DMS153 (cell line): ENCODE measurements around the gene GREB1L.
A peak's percentile ranks its signal among the peaks of the same experiment; 100 is the strongest.
"Not testable (repeated sequence)": the region's sequence is repeated elsewhere in the genome, so short reads cannot be mapped to it uniquely, and the experiment has no call there.

Source experiments
- DNase-seq: peaks from one replicate; lab custom pipeline; 2025; lab: John Stamatoyannopoulos, UW

The GREB1L gene

DNA sequence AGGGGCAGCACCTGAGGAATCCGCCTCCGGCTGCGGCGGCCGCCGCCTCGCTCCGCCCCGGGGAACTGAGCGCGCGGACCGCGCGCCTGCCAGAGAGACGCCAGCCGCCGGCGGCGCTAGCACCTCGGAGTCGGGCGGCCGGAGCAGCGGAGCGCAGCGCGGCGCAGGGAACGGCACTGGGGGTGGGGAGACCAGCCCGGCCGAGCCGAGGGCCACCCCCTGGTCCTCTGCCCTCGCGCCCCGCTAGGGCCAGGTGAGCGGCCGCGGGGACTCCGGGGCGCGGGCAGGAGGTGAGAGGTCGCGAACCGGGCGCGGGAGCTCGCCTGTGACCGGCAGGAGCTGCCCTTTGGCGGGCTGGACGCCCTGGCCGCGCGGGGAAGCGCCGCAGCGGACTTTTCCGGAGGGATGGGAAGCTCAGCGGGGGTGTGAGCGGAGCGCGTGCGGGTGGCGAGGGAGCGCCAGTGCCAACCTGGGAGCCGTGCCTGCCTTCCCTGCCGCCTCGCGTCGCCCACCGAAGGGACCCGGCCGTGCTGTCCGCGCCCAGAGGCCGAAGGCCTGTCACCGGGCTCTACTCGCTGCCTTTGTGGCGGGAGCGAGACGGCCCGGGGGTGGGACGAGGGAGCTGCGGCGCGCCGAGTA lies at the start of gene GREB1L:
GREB1L (plus strand) TSS at position 92 of the 639 bp plus-strand sequence. CDS start 141,287 bp downstream, outside the sequence.
- DNase-seq = no peak

DNA sequence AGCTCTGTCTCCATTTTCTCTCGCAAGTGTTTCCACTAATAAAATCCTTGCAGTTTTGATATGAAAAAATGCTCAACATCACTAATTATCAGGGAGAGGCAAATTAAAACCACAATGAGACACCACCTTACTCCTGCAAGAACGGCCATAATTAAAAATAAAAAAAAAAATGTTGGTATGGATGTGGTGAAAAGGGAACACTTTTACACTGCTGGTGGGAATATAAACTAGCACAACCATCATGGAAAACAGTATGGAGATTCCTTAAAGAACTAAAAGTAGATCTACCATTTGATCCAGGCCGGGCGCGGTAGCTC lies 49.8 kb upstream of the GREB1L start:
- no peak for DNase-seq

DNA sequence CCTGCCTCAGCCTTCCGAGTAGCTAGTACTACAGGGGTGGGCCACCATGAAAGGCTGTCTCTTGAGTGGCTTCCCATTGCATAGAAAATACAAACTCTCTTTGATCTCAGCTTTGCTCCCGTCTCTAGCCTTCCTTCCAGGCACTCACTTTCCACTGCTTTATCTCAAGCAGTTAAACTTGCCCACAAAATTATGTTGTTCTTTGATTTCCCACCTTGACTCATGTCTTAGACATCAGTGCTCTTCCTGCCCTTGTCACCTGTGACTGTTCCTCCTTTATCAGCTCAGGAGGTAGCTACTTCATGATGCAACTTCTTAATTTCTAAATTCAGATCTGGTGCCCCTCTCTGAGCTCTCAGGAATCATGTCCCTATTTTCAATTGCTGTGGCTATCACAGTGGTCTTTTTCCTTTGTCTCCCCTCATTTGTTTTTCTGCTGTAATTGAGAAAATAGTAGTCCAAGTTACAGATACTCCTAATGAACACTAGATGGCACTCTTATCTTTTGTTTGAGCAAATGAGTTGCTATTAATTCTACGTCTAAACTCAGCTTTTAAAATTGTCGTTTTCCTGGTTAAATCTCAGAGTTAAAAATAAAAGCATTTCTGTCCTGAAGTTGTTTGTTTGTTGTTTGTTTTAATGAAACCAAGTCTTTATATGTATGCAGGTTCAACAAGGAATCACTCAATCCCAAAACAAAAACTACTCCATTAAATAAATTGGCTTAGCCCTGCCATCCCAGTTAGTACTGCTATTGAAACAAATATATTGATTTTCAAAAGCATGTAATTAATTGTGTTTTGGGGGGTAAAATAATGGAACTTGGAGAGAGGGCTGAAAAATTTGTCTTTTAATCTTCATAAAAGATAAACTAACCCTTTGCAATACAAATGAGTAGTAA lies 46.9 kb upstream of the GREB1L start:
- DNase-seq = peak; percentile 39

DNA sequence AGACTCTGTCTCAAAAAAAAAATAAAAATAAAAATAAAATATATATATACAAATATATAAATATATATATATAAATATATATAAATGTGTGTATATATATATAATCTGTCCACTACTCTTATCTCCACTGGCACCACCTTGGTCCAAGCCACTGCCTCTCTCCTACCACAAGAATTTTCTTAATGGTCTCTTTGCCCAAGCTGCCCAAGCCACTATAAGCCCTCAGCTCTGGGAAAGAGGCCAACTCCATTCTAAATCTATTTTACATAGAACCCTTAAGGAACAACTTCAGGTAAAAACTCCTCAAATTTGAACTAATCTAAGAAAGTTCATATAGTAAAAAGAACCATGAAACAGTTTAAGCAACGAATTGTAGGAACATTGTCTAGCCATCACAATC lies 45.6 kb upstream of the GREB1L start:
- no peak for DNase-seq

DNA sequence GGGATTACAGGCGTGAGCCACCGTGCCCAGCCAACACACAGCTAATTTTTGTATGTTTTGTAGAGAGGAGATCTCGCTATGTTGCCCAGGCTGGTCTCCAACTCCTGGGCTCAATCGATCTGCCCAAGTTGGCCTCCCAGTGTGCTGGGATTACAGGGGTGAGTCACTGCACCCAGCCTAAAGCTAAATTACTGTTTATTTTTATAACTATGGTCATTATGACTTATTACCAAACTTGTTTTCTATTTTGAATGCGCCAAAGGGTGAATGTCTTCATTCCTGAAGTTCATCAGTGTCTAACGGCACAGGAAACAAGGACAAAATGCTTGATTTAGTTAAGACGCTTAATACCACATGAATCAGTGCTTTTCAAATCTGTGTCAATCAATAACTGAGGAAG lies 38.9 kb upstream of the GREB1L start:
- no peak for DNase-seq

DNA sequence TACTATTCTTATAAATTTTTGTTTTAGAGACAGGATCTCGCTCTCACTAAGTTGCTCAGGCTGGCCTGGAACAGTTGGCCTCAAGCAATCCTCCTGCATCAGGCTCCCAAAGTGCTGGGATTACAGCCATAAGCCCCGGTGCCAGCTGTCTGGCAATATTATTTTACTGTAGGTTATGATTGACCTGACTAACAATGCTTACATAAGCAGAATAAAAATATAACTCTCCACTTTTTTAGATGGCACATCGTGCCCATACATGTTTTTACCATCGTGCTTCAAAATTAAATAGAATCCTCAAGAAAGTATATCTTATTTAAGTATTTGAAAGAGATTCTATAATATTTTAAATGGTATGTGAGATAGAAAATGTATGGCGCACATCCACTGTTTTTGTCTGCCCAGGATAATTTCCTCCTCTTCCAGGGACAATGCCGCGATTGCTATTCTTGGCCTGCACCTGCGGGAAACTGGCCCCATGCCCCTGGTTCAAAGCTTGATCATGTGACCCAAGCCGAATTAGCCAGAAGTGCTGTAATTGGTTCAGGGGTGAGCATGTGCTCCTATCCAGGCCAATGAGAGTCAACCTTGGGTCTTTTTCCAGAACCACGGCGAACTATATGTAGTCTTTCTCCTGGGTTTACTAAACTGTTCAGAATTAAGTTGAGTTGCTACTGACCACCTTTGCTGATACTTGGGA lies 38.3 kb upstream of the GREB1L start:
- DNase-seq = no peak

DNA sequence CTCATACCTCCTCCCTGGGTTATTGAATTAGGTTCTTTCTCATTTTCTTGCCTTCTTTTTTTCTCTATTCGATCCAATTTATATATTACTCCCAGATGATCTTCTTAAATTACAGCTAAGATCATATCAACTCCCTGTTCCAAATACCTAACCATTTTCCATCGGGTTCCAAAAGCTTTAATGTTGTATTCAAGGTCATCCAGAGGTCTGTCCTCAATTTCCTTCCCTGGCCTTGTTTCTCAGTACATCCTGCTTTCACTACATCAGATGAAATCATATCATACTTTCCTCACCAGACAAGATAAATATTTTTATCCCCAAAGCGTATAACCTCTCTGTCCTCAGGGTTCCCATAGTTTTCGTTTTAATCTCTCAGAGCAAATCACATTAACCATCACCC lies 36.3 kb upstream of the GREB1L start:
- no peak for DNase-seq

DNA sequence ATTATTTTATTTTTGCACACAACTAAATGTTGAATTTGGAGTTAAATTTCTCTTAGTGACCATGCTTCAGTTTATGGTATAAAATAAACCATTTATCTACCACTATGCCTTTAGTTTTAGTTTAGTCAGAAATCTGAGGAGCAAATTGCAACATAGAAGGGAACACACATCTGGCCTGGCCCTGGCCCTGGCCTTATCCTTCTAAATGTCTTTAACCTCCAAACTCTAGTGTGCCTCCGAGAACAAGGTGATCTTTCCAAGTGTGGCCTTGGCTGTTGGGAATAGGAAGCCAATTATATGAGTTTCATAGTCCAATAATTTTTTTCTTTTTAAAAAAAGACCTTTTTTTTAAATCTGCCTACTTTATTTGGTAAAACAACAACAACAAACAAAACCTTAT lies 31.8 kb upstream of the GREB1L start:
- no peak for DNase-seq

DNA sequence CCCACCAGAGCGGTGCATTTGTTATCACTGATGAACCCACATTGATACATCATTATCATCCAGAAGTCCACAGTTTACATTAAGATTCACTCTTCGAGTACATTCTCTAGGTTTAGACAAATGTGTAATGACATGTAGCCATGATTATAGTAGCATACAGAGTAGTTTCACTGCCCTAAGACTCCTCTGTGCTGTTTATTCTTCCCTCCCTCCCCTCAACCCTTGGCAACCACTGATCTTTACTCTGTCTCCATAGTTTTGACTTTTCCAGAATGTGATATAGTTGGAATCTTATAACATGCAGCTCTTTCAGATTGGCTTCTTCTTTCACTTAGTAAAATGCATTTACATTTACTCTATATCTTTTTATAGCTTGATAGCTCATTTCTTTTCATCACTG lies 31.2 kb upstream of the GREB1L start:
- no peak for DNase-seq

DNA sequence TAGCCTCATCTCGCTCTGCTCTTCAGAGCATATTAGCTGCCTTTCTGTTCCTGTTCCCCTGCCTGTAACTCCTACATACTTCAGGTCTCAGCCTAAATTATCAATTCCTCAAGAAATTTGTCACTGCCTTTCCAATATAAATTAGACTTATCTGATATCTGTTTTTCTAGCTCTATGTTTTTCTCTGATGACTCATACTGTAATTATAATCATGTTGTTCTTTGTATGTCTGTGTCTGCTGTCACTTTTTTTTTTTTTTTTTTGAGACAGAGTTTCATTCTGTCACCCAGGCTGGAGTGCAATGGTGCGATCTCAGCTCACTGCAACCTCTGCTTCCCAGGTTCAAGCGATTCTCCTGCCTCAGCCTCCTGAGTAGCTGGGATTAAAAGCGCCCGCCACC lies 27.6 kb upstream of the GREB1L start:
- DNase-seq = not testable (repeated sequence)

DNA sequence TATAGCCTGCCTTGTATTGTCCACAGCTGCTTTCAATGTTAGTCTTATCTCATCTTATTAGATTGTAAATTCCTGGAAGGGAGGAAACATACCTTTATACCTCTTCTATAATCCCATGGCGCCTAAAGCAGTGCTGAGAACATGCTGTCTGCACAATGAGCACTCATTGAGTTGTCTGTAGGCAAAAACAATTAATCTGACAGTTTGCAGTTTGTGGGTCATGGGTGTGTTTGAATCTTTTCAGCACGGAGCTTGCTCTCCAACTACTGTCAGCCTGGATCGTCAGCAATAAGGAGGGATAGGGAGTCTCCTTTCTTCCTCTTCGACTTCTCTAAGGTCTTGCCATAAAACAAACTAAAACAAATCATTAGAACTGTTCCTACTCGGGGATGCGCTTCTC lies 26.5 kb upstream of the GREB1L start:
- DNase-seq = no peak

DNA sequence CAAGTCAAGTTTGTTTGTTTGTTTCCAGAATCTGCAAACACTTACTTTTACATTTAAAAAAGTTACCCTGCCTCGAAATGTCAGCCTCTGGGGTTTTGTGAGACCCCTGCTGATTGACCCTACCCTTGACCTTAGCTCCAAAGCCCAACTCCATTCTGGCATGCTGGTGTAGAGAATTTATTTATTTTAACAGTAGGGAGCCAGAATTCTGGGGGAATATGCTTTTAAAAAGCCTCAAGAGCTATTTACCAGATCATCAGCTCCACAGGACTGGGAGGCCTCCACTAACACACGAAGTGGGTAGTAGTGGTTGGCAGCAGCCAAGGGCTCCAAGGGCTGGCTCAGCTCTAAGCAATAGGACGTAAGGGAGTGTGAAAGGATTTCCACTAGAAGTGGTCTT lies 23.2 kb upstream of the GREB1L start:
- no peak for DNase-seq

DNA sequence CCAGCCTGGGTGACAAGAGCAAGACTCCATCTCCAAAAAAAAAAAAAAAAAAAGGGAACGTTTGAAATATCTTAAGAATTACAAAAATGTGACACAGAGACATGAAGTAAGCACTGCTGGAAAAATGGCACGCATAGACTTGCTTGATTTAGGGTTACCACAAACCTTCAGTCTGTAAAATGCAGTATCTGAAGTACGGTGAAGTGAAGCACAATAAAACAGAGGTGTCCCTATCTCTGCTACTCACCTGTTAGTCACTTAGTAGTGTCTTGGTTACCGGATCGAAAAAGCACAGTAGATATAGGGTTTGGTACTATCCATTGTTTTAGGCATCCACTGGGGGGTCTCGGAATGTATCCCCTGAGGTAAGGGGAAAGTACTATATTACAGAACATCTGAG lies 11.6 kb upstream of the GREB1L start:
- no peak for DNase-seq

DNA sequence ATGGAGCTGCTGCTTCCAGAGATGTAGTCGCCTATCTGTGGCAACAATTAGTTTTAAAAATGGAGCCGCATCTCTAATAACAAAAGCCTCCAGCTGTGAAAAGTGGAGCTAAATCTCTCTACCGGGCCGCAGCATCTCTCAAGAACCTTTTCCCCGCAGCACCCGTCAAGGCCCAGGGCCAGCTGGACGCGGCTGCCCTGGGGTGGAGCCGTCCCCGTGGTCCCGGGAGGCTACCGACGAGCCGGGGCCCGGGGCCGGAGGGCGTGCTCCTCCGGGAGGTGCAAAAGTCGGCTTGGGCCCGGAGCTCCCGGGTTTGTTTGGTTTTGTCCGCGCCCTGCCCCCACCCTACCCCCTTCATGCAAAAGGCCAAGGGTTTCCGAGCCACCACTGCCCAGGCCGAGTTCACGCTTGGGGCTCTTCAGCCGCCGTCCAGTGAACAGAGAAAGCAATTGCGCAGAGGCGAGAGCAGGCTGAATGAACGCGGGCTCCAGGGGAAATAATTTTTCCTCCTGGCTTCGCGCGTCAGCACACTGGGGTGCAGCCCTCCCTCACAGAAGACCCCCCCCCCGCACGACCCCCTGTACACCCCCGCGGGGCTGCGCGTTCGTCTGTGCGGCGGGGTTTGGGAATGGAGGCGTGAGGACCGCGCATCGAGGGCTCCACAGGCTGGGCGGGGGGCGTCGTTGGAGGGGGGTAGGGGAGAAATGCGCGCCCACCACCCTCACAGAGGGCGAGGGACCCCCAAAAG lies 557 bp upstream of the GREB1L start:
- no peak for DNase-seq

DNA sequence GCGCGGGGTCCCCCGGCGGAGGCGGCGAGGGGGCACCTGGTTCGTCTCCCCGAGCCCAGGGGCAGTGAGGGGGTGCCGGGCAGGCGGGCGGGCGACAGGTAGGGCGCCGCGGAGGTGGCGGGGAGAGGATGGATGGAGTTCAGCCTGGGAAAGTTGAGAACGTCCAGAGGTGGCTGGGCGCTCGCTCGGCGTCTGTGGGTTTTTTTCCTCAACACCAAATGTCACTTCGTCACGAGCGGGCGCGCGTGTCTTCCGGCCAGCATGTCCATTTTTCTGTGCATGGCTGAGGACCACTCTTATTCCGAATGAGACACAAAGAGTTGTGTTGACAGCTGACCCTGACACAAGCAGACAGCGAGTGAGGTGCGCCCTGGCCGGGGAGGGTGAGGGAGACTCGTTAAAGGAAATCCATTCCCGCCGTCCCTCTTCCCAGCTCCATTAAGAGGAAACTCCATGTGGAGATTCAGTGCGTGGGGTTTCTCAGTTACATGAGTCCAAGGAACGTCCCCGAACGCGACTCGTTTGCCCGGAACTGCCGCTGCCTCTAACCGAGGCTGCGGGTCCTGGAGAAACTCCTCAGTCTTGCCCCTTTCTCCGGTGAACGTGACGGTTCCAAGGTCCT lies 859 bp downstream of the GREB1L start:
- DNase-seq = no peak

DNA sequence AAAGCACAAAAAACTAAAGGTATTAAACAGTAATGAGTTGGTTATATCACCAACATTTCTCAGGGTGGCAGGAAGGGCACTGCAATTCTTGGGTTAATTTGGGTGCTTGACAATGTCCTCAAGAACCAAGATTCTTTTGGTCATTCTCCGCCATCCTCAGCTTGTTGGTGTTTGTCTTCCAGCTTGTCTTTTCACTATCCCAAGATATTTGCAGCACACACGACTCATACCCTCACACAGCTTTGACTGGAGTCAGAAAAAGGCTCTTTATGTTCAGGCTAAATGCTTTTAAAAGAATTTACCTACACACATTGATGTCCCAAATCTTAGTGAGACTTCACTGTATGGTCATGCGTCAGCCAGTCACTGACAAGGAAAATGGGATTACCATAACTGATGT lies 12.5 kb downstream of the GREB1L start:
- DNase-seq = no peak

DNA sequence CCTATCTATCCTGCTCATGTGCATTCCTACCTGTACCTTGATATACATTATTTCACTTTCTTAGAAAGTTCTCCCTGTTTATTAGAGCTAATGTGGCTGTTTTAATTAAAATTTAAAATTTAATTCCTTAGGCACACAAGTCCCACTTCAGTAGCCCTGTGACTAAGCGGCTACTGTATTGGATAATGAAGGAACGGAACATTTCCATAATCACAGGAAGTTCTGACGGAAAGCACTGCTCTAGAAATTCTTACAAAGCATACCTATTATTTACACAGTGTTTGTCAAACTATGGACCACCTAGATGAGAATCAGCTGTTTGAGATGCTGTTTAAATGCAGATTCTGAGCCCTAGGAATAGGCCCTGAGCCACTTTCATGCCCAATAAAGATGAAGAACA lies 13.2 kb downstream of the GREB1L start:
- DNase-seq = no peak

DNA sequence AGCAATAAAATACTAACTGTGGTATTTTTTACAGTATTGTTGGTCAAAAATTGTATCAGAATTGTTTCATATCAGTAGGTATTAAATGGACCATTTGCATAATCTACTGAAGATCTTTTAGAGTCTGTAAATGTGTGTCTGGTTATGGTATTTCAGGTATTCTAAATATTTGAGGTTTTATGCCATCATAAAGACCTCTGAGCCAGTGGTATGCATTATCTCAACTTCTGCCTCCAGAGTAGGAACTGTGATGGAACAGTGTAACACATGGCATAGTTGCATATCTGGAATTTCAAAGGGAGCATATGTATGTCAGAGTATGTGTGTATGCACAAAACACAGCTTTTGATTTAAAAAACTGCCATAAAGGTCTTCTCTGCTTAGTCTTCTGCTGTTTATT lies 15.4 kb downstream of the GREB1L start:
- no peak for DNase-seq

DNA sequence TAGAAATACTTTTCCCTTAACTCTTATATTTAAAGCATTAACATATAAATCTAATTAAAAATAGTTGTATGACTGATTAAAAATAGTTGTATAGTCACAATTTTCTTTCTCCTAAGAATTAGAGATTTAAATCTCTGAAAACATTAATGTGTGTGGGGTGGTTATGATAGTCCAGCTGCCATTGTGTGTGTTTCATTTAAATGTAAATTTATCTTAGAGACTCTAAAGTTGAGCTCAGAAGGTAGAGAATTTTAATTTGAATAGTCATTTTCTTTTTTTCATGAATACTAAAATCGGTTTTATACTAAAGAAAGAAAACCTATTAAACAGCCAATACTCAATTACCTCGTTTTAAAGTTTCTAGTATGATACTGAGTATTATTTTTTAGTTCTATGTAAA lies 18.6 kb downstream of the GREB1L start:
- DNase-seq = no peak

DNA sequence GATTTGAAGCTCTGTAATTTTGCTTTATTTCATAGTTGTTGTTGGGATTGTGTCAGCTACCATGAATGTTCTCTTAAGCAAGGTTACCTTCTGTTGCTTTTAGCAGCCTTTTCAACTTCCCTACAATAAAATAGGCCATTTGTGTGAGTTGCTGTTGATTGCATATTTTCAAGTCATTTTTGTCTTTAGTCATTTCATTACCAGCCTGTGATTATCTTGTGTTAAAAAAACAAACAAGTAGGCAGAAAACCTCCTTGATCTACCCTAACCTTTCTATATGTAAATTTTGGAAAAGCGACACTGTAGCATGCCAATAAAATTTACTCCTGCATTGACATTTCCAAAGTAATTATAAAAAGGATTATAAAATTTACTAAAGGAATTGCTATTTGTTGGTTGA lies 19.3 kb downstream of the GREB1L start:
- DNase-seq = no peak

DNA sequence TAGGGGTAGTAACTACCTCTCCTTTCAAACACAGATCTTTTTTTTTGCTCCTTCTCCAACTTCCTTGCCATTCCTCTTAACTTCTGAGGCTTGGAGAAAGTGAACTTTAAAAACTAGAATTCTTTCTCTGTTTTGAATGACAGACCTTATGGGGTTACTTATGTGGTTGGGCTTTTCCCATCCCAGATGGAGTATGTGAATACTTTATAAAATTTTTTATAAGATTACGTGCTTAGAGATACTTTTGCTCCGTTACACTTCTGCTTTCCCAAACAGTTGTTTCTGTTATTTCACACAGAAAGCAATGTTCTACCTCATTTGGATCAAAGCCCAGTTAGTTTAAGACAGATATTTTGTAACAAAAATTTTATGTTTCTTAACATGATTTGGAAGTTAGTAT lies 20.2 kb downstream of the GREB1L start:
- no peak for DNase-seq

DNA sequence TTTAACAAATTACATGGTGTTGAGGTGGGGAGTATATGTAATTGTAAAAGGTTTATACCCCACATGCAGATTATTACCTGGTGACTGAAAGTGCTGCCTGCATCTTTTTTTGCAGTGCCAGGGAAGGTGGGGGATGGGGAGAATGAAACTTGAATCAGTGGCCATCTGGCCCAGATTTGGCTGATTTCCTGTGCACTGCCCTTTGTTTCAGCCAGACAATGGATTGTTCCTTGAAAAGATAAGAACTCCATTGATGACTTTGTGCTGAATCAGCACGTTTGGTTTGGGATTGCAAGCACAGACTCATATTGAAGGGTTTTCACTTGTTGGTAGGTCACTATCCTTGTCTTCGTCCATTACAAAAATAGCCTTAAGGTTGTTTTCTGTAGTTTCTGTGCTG lies 20.9 kb downstream of the GREB1L start:
- DNase-seq = no peak
